ENCODE measurements around the gene PGF.

GRCh38 chr14:74979029-74979428 is 23.6 kb upstream of the PGF start:
- TF ChIP-seq, protein P1, sequence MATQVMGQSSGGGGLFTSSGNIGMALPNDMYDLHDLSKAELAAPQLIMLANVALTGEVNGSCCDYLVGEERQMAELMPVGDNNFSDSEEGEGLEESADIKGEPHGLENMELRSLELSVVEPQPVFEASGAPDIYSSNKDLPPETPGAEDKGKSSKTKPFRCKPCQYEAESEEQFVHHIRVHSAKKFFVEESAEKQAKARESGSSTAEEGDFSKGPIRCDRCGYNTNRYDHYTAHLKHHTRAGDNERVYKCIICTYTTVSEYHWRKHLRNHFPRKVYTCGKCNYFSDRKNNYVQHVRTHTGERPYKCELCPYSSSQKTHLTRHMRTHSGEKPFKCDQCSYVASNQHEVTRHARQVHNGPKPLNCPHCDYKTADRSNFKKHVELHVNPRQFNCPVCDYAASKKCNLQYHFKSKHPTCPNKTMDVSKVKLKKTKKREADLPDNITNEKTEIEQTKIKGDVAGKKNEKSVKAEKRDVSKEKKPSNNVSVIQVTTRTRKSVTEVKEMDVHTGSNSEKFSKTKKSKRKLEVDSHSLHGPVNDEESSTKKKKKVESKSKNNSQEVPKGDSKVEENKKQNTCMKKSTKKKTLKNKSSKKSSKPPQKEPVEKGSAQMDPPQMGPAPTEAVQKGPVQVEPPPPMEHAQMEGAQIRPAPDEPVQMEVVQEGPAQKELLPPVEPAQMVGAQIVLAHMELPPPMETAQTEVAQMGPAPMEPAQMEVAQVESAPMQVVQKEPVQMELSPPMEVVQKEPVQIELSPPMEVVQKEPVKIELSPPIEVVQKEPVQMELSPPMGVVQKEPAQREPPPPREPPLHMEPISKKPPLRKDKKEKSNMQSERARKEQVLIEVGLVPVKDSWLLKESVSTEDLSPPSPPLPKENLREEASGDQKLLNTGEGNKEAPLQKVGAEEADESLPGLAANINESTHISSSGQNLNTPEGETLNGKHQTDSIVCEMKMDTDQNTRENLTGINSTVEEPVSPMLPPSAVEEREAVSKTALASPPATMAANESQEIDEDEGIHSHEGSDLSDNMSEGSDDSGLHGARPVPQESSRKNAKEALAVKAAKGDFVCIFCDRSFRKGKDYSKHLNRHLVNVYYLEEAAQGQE (IDR thresholded peaks at IDR 0.05; ENCODE audit: low read depth) = no peak
- no peak for TF ChIP-seq EGR1 (IDR thresholded peaks at IDR 0.05; ENCODE audit: low read depth)
- no peak for TF ChIP-seq CTCF (IDR thresholded peaks at IDR 0.05 in 2 of 3, conservative IDR thresholded peaks at IDR 0.05 in 1 of 3; ENCODE audit: borderline replicate concordance in 1 of 3, insufficient read depth in 1 of 3, low read depth in 2 of 3, low read length in 2 of 3)
- no peak for TF ChIP-seq CEBPB (IDR thresholded peaks at IDR 0.05; ENCODE audit: low read depth)
- TF ChIP-seq TCF7L2 (IDR thresholded peaks at IDR 0.05; ENCODE audit: borderline replicate concordance, extremely low read depth, insufficient read depth, insufficient read length) = no peak
- TF ChIP-seq EZH2phosphoT487 (IDR thresholded peaks at IDR 0.05; ENCODE audit: borderline replicate concordance) = no peak
